Esophagus (tissue), 2 donors: ENCODE measurements around the gene VTN. TPM values are rescaled to one million over a fixed set of nuclear protein-coding genes. Genes with fewer than 3 reads are reported as not detected.
A peak's percentile ranks its signal among the peaks of the same experiment; 100 is the strongest.

Source experiments
- H3K27ac ChIP-seq, 2 donors: one replicate each; pipeline ENCODE4 v1.5.1; 2013; ENCODE audit warnings: low read depth in 2 of 2, mild to moderate bottlenecking in 2 of 2, inconsistent platforms in 1 of 2, low read length in 1 of 2, moderate library complexity in 1 of 2
- H3K27me3 ChIP-seq, 2 donors: one replicate each; pipeline ENCODE4 v1.6.1; 2013; ENCODE audit warnings: low read length in 2 of 2, control low read depth in 1 of 2, mild to moderate bottlenecking in 1 of 2; ENCODE audit not compliant: insufficient read depth in 2 of 2, control insufficient read depth in 1 of 2
- H3K36me3 ChIP-seq, 2 donors: one replicate each; pipeline ENCODE4 v1.6.1; 2013; ENCODE audit warnings: low read length in 1 of 2; ENCODE audit not compliant: control insufficient read depth in 2 of 2, insufficient read depth in 2 of 2
- H3K4me1 ChIP-seq, 2 donors: one replicate each; pipeline ENCODE4 v1.6.1; 2013; ENCODE audit warnings: low read length in 1 of 2; ENCODE audit not compliant: control insufficient read depth in 2 of 2, insufficient read depth in 2 of 2
- H3K4me3 ChIP-seq, 2 donors: one replicate each; pipeline ENCODE4 v1.5.1; 2013; ENCODE audit warnings: low read length in 2 of 2, mild to moderate bottlenecking in 2 of 2, low read depth in 1 of 2, moderate library complexity in 1 of 2
- H3K9me3 ChIP-seq, 2 donors: one replicate each; pipeline ENCODE4 v1.6.1; 2013; ENCODE audit warnings: mild to moderate bottlenecking in 2 of 2, low read depth in 1 of 2, low read length in 1 of 2, moderate library complexity in 1 of 2; ENCODE audit not compliant: control insufficient read depth in 2 of 2, insufficient read depth in 1 of 2
- WGBS, 2 donors: extraction: QIAGEN DNeasy Blood & Tissue Kit; methylation state at CpG; one replicate each; pipeline ENCODE4 v1.1.7; 2013; 5-methylcytosine and 5-hydroxymethylcytosine counted together
- polyA plus RNA-seq, 2 donors: library from polyadenylated mRNA; stranded (reverse); fragments of 200-250 nt; gene quantifications; one replicate each; pipeline ENCODE4 v1.2.3, GENCODE V29; 2013
- donor health status: healthy with polysubstance abuse.
- donor health status: Bipolar disorder and iron deficiency.

VTN gene
- polyA plus RNA-seq, 2 donors = 0.22 to 0.51 TPM

DNA sequence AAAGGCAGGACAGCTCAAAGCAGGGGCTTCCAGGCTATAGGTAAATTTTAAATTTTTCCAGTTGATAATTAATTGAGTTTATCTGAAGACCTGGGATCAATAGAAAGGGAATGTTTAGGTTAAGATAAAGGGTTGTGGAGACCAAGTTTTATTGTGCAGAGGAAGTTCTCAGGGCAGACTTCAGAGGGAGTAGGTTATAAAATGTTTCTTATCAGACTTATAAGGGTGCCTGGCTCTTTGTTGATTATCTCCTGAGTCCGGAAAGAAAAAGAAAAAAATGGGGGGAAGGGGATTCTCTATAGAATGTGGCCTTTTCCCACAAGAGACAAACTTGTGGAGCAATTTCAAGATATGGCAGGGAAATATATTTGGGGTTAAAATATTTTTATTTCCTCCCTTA is 20.0 kb upstream of the VTN start:
- H3K27ac ChIP-seq = no peak overlapping the region
- H3K27me3 ChIP-seq = no peaks in the 10 kb centered on the region
- peaks cover 4 to 12% of the 10 kb centered on the region in 2 donors for H3K36me3 ChIP-seq
- peaks cover 0 to 3% of the 10 kb centered on the region in 2 donors for H3K4me1 ChIP-seq
- 86 to 96% methylated on average over 1 of the region's 1 CpG for WGBS, 2 donors
- no peaks in the 10 kb centered on the region for H3K9me3 ChIP-seq
- H3K4me3 ChIP-seq = no peak overlapping the region

DNA sequence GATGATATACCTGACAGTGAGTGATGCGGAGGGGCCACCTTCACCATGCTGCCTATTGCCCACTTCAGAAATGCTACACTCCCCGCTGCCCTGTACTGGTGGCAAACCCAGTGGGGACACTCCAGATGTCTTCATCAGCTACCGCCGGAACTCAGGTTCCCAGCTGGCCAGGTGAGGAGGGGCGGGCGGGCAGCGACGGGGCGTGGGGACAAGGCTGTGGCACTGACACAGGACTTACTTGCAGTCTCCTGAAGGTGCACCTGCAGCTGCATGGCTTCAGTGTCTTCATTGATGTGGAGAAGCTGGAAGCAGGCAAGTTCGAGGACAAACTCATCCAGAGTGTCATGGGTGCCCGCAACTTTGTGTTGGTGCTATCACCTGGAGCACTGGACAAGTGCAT is 18.0 kb upstream of the VTN start:
- H3K9me3 ChIP-seq = no peaks in the 10 kb centered on the region
- H3K27ac ChIP-seq = no peak overlapping the region
- WGBS, 2 donors = 97% methylated on average over 11 of the region's 11 CpGs
- no peak overlapping the region for H3K4me3 ChIP-seq
- H3K27me3 ChIP-seq = no peaks in the 10 kb centered on the region
- H3K36me3 ChIP-seq = peaks cover 4 to 12% of the 10 kb centered on the region in 2 donors
- peaks cover 0 to 3% of the 10 kb centered on the region in 2 donors for H3K4me1 ChIP-seq

DNA sequence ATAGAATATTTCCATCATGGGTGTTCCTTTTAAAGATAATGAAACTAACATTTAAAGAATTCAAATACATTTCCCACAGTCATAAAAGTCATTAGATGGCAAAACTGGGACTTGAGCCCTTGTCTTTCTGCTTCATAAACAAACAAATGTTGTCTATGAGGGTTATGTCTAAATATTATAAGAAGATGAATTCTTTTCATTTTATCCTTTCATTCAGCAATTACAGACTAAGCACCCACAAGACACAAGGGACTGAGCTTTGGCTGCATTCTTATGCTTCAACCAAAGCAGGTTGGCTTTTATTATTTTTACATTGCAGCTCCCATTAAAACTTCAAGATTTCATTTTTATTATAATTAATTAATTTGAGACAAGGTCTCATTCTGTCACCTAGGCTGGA is 16.3 kb upstream of the VTN start:
- peaks cover 3 to 9% of the 10 kb centered on the region in 2 donors for H3K36me3 ChIP-seq
- H3K27ac ChIP-seq = no peak overlapping the region
- H3K9me3 ChIP-seq = no peaks in the 10 kb centered on the region
- no peak overlapping the region for H3K4me3 ChIP-seq
- peaks cover 2 to 6% of the 10 kb centered on the region in 2 donors for H3K4me1 ChIP-seq
- no peaks in the 10 kb centered on the region for H3K27me3 ChIP-seq

DNA sequence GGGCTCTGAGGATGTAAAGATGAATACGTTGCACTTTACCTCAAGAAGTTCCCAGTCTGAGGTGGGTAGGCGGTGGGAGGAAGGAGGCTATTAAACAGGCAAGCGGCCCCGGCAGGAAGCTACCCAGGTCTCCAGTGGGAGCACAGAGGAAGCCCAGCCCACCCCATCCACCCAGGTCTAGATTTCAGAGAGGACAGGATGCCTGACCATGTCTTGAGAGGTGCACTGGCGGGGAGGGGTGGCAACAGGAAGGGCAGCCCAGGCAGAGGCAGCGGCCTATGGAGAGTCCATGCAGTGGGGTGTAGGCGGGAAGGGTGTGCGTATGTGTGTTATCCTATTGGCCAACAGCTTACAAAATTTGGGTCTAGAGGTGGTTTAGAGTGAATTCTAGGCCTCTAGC is 15.3 kb upstream of the VTN start:
- H3K27me3 ChIP-seq = no peaks in the 10 kb centered on the region
- no peaks in the 10 kb centered on the region for H3K9me3 ChIP-seq
- no peak overlapping the region for H3K27ac ChIP-seq
- H3K4me3 ChIP-seq = no peak overlapping the region
- H3K36me3 ChIP-seq = peaks cover 0 to 6% of the 10 kb centered on the region in 2 donors
- 61 to 79% methylated on average over 8 of the region's 8 CpGs for WGBS, 2 donors
- H3K4me1 ChIP-seq = peaks cover 5 to 8% of the 10 kb centered on the region in 2 donors

DNA sequence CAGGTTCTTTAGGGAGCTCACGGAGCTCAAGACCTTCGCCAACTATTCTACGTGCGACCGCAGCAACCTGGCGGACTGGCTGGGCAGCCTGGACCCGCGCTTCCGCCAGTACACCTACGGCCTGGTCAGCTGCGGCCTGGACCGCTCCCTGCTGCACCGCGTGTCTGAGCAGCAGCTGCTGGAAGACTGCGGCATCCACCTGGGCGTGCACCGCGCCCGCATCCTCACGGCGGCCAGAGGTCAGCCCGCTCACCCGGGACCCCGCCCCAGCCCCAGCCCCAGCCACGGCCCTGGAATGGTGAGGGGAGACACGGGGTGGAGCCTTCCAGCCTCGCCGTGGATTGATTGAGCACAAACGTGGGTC is 14.9 kb upstream of the VTN start:
- no peaks in the 10 kb centered on the region for H3K9me3 ChIP-seq
- peaks cover 5 to 8% of the 10 kb centered on the region in 2 donors for H3K4me1 ChIP-seq
- peaks cover 0 to 6% of the 10 kb centered on the region in 2 donors for H3K36me3 ChIP-seq
- H3K4me3 ChIP-seq = peak overlapping the region; percentile 52 to 65
- no peak overlapping the region for H3K27ac ChIP-seq
- WGBS, 2 donors = 17 to 29% methylated on average over 29 of the region's 29 CpGs
- H3K27me3 ChIP-seq = no peaks in the 10 kb centered on the region

DNA sequence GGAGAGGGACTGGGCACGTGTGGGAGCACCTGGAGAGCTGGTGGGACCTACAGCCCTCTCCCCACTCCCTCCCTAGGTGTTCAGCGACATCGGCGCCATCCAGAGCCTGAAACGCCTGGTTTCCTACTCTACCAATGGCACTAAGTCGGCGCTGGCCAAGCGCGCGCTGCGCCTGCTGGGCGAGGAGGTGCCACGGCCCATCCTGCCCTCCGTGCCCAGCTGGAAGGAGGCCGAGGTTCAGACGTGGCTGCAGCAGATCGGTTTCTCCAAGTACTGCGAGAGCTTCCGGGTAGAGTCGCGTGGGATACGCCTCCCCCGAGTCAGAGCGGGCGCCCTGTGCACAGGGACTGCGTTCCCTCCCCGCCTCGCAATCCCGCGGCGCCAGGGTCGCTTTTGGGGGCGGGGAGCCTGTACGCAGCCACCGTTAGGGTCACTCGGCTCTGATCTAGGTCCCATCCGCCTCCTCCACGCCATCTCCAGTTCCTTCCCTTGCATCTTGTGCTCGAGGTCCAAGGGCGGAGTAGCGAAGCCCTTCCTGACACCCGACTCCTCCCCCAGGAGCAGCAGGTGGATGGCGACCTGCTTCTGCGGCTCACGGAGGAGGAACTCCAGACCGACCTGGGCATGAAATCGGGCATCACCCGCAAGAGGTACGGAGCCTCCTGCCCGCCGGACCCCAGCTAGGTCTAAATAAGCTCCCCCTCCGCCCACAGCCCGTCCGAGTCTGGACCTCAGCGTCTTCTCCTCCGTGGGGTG is 14.4 kb upstream of the VTN start:
- H3K27me3 ChIP-seq = no peaks in the 10 kb centered on the region
- no peaks in the 10 kb centered on the region for H3K9me3 ChIP-seq
- peaks cover 0 to 6% of the 10 kb centered on the region in 2 donors for H3K36me3 ChIP-seq
- 15 to 22% methylated on average over 52 to 56 of the region's 56 CpGs for WGBS, 2 donors
- H3K4me3 ChIP-seq = peak overlapping the region; percentile 52 to 65
- H3K4me1 ChIP-seq = peaks cover 5 to 8% of the 10 kb centered on the region in 2 donors
- peak overlapping the region; percentile 16 to 48 for H3K27ac ChIP-seq

DNA sequence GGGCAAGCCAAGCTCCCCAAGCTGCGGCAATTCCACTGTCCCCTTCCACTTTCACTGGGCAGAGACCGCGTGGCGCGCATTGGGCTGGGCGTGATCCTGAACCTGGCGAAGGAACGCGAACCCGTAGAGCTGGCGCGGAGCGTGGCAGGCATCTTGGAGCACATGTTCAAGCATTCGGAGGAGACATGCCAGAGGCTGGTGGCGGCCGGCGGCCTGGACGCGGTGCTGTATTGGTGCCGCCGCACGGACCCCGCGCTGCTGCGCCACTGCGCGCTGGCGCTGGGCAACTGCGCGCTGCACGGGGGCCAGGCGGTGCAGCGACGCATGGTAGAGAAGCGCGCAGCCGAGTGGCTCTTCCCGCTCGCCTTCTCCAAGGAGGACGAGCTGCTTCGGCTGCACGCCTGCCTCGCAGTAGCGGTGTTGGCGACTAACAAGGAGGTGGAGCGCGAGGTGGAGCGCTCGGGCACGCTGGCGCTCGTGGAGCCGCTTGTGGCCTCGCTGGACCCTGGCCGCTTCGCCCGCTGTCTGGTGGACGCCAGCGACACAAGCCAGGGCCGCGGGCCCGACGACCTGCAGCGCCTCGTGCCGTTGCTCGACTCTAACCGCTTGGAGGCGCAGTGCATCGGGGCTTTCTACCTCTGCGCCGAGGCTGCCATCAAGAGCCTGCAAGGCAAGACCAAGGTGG is 11.2 kb upstream of the VTN start:
- Histone ChIP-seq H3K27ac (no peak overlapping the region), H3K36me3 (no peaks in the 10 kb centered on the region), H3K4me1 (peaks cover 5 to 8% of the 10 kb centered on the region in 2 donors), H3K27me3 (no peaks in the 10 kb centered on the region), H3K4me3 (no peak overlapping the region), H3K9me3 (no peaks in the 10 kb centered on the region)
- 29 to 37% methylated on average over 72 of the region's 72 CpGs for WGBS, 2 donors

DNA sequence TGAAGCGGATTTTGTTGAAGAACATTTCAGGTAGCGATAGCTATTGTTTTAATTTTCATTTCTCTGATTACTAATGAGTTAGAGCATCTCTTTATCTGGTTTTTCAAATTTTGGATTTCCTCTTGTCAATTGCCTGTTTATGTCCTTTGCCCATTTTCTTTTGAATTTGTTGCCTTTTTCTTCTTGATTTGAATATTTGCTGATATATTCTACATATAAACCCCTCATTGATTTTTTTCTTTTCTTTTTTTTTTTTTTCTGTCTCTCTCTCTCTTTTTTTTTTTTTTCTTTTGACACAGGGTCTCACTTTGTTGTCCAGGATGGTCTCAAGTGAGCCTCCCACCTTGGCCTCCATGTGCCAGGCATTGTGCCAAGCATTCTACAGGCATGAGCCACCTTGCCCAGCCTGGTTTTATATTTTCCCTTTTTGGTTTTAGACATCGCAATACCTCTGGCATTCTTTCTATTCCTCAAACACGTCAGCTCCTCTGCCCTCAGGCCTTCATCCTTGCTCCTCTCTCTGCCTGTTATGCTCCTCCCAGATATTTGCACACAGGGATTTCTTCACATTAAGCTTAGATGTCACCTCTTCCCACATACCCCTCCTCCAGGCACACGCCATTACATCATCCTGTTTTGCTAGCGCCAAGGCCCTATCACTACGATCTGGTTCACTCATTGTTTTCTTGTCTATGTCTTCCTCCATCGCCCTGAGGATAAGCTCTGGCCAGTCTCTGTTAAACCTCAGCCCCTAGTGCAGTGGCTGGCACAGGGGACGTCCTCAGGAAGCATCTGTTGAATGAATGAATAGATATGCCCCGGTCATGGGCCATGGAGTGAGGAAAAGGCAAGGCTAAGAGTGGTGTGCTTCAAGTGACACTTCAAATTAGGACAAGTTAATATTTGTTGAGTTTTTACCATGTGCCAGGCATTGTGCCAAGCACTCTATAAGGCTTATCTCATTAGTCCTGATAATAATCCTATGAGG is 10.0 kb upstream of the VTN start:
- no peaks in the 10 kb centered on the region for H3K27me3 ChIP-seq
- H3K4me3 ChIP-seq = no peak overlapping the region
- H3K9me3 ChIP-seq = no peaks in the 10 kb centered on the region
- WGBS, 2 donors = 72 to 75% methylated on average over 10 of the region's 10 CpGs
- no peak overlapping the region for H3K27ac ChIP-seq
- H3K36me3 ChIP-seq = no peaks in the 10 kb centered on the region
- peaks cover 5% of the 10 kb centered on the region in 2 donors for H3K4me1 ChIP-seq

DNA sequence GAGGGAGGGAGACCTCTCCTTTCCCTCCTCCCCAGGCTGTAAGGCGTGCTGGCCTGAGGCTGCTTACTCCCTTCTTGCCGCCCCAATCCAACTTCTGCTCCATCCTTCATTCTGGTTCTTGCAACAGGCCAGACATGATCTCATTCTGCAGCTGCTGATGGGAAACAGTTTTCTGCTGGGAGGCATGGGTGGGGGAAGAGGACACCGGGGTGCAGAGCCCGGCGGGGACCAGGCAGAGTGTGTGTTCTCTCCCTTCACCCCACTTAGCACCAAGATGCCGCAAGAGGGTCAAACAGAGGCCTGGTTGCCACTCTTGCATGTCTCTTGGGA is 2.8 kb upstream of the VTN start:
- H3K27ac ChIP-seq = no peak overlapping the region
- no peaks in the 10 kb centered on the region for H3K27me3 ChIP-seq
- no peak overlapping the region for H3K4me3 ChIP-seq
- no peaks in the 10 kb centered on the region for H3K36me3 ChIP-seq
- 82 to 87% methylated on average over 6 of the region's 6 CpGs for WGBS, 2 donors
- H3K4me1 ChIP-seq = peaks cover 10 to 14% of the 10 kb centered on the region in 2 donors
- H3K9me3 ChIP-seq = no peaks in the 10 kb centered on the region
